GM19240 (cell line): ENCODE results near the gene LTA4H.
"Not testable (repeated sequence)": the region's sequence is repeated elsewhere in the genome, so short reads cannot be mapped to it uniquely, and the experiment has no call there.

Experiments used
- DNase-seq: peaks from one replicate; pipeline ENCODE4 v3.0.0; 2011; ENCODE audit warnings: low spot score; ENCODE audit not compliant: insufficient read length

LTA4H gene

DNA sequence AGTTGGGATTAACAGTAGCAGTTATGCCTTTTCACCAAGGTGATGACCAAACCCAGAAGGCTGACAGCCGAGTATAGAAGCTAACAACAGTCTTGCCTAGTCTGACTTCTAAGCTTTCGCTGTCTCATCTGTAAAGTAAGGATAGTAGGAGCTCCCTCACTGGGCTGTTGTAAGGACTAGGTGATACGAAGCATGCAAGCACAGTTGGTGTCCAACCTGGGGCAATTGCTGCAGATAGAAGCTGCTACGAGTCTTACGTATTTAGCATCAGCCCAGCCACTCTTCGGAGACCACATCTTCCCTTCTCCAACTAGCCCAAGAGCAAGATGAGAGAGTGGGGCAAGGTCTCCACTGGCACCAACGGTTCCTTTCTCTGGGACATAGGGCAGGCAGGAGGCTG is 45.3 kb downstream of the LTA4H start:
- DNase-seq = no peak

DNA sequence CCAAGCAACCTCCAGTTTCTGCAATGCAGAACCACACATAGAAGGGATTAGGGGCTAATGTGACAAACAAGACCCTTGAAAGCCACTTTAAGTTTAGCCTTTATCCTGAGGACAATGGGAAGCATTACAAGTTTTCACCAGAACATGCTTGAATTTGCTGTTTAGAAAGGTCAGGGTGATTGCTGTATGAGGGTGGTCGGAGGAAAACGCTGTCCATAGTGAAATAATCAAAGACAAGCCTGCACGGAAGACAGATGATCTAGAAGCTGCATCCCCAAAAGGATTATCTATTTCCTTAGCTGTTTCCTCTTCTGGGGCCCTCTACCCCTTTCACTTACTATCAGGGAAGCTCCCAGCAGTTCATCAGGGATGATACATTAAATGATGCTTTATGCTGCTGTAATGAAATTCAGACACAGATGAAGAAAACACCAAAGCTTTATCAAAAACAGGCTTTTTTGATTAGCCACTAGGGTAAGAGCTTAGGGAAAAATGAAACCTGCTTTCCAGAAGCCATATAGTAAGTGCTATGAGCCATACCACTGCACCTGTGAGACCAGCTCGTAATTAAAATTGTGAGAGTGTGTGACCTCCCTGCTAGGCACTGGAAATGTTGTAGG is 45.8 kb downstream of the LTA4H start:
- no peak for DNase-seq

DNA sequence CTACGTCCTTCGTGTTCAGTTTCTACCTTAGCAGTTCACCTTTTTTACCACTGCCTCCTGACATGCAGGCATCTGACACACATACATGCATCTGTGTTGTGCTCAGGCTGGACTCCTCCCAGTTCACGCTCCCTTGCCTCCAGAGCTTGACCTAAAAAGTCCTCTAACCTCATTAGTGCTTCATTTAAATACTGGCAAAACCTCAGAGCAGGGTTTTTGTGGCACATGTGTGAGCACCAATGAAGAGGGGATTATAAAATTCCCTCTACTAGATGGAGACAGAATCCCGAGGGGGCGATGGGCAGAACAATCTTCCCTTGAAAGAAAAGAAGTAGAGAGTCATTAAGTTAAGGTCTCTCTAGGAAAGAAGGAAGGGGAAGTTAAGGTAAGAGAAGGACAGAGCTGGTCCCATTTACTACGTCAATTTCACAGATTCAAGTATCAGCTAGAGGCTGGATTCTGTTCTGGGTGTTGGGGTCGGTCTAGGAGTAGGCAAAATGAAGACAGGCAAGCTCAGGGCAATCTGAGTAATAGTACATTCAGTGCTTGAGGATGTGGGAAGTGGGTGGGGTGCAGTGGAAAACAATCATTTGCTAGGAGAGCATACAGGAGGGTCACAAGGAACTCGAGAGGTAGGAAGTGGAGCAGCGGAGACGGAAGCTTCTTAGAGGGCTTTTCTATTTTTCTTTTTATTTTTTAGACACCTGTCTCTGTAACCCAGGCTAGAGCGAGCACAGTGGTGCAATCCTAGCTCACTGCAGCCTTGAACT is 46.7 kb downstream of the LTA4H start:
- DNase-seq = no peak

DNA sequence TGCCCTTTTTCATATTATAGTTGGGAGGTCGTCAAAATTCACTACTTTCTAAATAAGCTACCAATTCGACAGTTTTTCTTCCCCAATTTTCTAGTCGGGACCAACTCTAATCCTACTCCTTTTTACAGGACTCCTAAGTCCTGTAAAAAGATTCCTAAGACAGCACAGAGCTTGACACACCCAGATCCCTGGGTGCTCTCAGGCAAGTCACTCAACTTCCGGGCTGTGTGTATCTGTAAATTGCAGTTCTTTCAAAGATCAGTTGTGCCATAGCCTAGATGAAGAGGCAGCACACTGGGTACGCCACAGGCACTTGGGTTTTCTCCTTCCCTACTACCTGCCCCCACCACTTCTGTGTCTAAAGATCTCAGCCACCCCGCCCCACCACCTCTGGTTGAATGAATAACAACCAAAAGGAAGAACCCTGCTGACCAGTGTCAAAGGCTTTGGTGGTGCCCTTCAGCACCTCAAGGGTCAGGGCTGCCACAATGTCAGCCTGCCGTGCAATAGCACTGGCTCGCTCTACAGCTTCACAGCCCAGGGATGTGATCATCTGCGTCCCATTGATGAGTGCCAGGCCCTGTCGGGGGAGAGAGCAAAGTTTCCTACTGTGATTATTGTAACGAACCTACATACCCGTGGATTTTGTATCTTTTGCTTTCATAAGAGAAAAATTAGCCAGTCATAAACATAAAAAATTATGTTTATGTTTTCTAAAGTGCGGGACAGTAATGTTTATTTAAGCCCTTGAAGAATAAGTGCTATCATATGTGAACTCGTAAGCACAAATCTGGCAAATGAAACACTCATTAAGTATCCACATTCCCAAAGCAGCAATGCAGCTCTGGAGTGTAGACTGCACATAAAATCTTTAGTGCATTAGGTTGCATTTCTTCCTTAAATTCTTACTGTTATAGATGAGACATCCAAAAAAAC is 48.5 kb downstream of the LTA4H start:
- DNase-seq = no peak

DNA sequence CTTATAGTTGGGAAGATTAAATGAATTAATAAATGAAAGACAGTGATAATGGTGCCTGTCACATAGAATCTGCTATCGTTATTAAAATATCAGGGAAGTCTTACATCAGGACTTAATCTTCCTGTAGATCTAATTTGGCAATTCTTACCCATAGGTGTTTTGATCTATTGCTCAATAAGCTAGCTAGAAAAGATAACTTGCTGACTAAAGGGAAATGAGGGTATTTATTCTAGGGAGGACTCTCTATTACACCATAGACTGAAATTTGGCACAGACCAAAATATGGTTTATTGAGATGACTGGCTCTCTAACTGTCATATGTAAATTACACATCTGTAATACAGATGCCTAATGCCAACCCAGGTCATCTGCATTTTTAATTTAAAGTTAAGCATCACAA is 50.7 kb downstream of the LTA4H start:
- DNase-seq = no peak

DNA sequence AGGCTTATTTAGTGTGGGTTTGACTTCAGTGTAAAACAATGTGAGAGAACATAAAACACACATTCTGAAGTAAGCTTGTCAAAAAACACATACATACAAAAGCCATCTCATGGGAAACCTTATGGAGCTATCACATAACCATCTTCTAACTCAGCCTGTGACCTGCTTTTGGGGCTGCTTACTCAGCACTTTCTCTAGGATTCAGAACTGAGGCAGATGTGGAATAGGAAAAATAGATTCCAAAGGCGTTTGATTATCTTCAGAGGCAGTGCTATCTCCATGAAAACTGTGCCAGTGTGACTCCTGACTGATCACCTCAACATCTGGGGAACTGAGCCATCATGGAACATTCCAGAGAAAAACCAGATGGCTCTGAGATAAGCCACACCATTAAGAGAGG is 52.8 kb downstream of the LTA4H start:
- DNase-seq = no peak

DNA sequence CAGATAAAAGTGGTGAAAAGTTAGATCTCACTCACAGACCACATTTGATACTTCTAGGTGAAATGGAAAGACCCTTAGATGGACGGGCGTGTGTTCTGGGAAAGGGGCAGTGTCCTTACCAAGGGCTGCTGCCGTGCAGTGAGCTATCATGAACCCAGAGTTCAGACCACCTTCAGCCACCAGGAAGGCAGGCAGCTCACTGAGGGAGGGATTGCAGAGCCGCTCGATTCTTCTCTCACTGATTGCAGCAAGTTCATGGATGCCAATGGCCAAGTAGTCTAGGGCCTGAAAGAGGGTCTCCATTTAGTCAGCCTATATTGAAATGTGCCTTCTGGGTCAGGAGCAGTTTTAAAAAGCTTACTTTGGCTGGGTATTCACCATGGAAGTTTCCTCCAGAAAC is 55.0 kb downstream of the LTA4H start:
- DNase-seq = no peak

DNA sequence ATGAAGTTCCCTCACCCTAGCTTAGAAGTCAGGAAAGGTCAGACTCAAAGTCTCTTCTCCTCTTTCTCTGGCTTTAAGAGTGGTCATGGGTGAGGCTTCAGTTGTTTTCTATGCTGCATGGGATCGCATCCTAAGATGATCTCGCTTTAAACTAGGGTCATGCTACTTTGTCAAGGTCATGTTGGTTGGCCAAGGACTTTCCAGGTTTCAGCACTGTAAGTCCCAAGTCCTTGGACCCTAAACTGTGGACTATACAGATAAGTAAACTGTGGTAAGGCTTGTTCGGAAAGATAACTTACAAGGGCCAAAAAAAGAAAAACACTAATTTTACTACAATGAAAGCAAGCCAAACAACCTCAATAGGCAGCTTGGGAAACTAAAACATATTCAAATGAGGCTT is 56.6 kb downstream of the LTA4H start:
- no peak for DNase-seq

DNA sequence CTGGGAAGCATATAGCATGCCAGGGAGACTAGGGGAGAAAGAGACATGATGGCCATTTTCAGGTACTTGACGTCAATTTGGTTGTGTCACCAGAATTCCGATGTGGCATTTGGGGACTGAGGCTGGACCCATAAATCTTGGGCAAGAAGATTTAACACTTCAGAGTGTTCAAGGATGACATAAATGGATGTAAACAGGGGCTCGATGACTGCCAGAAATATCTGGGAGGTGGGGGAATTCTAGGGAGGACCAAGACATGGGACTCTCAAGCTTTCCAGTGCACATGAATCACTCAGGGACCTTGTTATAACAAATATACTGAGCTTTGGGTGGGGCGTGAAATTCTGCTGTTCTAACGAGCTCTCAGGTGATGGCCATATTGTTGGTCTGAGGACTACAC is 57.0 kb downstream of the LTA4H start:
- no peak for DNase-seq

DNA sequence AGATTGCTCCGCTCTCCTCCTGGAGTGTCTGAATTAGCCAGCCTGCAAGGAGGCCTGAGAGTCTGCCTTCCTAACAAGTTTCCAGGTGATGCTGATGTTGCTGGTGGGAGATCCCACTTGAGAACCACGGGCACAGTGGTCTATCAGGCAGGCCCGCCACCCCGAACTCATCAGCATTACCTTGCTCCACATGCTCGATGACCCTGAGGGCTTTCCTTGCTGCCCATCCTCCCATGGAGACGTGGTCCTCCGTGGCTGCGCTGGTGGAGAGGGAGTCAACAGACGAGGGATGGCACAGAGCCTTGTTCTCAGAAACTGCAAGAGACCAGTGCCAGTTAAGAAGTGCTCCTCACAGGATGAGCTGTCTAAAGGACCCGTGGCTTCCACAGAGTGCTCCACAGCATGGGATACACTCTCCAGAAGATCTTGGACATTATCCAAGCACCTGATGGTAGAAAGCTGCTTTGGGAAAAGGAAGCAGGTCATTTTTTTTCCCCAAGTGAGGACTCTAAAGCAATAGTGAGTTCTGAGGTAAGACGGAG is 57.6 kb downstream of the LTA4H start:
- no peak for DNase-seq

DNA sequence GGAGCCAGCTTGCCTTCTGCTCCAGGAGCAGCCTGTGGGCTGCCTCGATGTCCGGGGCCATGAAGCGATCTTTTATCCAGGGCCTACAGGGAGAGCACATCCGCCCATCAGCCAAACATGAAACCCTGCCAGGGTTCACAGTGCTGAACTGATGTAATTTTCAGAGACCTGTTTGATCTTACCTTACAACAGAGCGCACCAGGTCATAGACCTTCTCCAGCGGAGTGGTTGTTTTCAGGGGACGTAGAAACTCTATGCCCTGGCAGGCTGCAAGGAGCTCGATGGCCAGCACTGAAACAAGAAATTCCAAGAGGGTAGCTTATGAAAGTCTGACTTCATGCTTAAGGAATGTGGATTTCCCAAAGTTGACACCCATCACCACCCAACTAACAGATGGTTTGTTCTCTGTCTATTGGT is 59.0 kb downstream of the LTA4H start:
- DNase-seq = no peak

DNA sequence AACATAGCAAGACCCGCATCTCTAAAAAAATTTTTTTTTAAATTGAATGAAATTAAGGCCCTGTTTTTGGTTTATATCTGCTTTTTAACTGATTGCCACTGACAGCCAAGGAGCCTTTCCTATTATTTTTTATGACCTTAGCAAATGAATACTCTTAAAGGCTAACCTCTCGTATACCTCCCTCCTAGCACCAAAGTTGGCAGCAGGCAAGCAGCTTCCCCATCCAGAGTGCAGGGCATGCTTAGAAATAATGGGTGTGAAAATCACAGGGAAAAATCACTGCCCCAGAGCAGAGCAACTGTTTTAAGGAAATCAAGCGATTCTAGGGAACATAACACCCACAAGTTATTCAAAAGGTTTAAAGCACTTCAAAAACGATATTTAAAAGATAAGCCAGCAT is 59.9 kb downstream of the LTA4H start:
- DNase-seq = no peak

DNA sequence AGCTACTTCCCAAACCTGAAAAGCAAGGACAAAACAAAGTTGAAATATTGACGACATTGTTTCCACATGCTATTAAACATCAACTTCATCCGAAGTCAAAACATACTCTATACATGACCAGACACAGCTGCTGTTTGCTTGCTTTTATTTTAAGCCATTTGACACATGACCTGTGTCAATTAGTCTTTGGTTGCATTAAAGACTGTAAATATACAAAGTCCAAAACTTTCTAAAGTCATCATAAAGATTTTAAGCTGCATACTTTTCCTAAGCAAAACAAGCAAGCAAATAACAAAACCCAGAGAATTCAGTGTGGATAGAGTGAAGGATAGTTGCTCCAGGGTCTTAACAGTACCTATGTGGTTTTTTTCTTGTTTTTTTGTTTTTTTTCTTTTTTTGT is 61.0 kb downstream of the LTA4H start:
- DNase-seq = no peak

DNA sequence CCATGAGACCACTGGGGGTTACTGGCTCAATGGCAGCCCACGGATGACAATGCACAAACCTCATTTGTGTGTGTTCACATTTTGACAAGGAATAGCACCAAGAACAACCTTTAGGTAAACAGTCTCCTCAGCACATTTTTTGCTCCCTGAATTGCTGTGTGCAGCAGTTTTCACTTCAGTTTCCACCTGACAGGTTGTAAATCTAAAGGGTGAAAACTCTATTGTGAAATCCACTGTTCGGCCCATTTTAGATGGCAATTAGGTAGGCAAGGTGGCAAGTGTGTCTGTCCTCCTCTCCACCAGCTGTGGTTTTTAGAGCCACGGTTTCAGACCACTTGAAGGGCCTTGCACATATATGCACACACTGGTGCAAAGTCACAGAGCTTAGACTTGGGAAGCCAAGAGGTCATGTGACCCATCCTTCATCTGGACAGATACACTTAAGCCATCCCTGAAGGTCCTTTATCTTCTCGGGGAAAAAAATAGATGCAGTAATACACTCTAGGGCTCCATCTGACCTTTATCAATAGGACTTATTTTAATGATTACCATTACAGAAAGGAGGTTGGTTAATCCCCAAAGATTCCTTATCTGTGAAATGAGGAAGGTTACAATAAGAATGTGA is 62.4 kb downstream of the LTA4H start:
- no peak for DNase-seq

DNA sequence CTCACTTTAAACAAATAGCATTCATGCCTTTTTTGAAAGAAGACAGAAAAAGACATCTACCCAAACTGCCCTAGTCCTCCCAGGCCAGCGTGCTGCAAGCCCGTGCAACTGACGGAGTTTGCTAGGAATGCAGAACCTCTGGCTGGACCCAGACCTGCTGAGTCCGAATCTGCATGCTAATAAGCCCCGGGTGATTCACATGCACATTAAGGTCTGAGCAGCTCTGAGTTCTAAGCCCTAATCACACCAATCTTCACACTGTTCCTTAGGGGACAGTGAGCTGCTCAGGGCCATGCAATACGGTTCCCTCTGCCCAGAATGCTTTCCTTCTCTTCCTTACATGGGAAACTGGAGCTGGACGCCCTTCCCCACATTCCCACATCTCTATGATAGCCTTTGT is 64.5 kb downstream of the LTA4H start:
- DNase-seq = no peak

DNA sequence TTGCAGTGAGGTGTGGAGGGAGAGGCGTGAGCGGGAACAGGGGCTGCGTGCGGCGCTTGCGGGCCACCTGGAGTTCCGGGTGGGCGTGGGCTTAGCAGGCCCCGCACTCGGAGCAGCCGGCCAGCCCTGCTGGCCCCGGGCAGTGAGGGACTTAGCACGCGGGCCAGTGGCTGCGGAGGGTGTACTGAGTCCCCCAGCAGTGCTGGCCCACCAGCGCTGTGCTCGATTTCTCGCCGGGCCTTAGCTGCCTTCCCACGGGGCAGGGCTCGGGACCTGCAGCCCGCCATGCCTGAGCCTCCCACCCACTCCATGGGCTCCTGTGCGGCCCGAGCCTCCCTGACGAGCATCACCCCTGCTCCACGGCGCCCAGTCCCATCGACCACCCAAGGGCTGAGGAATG is 66.3 kb downstream of the LTA4H start:
- not testable (repeated sequence) for DNase-seq

DNA sequence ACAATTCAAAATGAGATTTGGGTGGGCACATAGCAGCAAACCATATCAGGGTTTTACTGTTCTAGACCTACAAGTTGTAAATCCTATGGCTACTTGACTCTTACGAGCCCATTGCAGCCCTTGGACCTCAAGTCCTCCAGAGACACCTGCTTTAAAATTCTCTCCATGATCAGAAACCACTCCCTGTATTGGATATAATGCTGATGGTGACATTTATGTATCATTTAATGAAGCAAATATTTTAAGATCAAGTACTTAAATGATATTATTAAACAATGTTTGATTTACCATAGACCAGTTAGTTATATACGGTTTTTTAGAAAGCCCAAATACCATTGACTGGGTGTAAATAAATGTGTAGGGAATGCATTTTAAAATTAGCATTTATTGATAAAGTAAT is 68.1 kb downstream of the LTA4H start:
- no peak for DNase-seq

DNA sequence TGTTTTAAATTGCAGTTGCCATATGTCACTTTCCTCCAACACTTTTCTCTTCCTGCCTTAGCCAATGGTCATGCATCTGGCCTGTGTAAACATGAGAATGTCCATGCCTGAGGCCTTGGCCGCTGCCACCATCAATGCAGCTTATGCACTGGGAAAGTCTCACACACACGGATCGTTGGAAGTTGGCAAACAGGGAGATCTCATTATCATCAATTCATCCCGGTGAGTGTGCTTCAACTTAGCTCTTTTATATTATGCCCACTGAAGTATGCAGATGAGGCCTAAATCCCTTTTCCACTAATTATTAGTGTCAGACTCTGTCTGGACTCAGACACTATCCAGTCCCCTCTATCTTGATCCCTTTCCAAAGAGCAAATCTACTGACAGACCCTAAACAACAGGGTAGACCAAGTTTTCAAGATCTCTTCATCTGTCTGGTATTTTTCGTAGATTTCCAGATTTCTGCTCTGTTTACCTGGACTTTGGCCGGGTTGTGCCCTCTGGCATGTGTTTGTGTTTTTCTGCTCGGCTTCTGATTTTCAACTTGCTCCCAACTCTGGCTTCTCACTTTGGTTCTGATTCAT is 69.0 kb downstream of the LTA4H start:
- DNase-seq = no peak

DNA sequence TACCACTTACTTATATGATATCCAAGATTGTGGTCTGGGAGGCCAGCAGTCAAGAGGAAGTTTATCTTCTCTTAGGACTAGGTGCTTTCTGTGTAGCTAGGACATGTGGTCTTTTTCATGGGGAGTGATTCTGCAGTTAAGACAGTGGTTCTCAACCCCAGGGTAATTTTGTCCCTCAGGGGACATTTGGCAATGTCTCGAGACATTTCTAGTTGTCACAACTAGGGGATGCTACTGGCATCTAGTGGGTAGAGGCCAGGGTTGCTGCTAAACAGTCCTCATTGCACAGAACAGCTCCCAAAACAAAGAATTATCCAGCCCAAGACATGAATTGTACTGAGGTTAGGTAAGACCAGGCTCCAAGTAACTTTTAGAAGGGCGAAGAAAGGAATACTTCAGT is 72.3 kb downstream of the LTA4H start:
- DNase-seq = no peak

DNA sequence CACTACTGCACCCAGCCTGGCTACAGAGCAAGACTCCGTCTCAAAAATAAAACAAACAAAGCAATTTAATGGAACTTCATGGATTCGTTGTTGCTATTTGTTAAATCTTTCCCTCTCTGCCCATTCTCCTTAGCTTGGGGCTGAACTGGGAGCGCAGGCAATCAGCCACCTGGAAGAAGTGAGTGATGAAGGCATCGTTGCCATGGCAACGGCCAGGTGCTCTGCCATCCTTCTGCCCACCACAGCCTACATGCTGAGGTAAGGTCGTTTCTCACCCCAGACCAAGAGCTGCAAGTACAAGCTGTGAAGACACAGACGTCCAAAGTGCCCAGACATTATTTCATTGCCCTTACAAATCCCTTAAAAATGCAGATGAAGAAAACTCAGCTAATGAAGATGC is 73.2 kb downstream of the LTA4H start:
- DNase-seq = no peak

DNA sequence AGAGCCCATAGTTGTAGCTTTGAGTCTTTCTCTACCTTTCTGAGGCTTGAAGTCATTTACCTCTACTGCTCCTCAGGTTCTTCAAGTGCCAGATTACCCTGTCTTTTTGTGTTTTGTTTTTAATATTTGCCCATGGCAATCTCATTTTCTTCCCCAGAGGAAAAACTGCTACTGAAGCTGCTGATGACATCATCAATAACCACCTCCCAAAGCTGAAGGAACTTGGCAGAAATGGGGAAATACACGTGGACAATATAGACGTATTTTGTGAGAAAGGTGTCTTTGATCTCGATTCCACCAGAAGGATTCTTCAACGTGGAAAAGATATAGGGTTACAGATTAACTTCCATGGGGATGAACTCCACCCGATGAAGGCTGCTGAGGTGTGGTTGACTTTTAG is 75.1 kb downstream of the LTA4H start:
- no peak for DNase-seq
